Measurements from ENCODE around the gene FAM186B. TPM values are rescaled to one million over a fixed set of nuclear protein-coding genes. Genes with fewer than 3 reads are reported as not detected.

The FAM186B gene
- total RNA-seq, 1 experiment from 2014 or later, result 0.19 TPM

DNA sequence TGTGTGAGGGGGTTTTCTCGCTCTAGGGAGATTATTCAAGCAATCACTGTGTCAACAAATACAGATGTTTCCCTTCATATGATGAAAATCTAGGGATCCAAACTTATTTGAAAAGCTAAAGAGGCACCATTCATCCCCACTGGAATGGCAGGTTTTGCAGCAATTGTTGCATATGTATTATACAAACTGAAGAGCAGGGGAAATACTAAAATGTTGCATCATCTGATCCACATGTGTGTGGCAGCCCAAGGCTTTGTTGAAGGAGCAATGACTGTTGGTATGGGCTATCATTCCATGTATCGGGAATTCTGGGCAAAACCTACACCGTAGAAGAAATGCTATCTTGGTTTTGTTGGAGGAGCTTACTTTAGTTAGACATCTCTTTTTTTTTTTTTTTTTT, 13.8 kb upstream of the FAM186B start:
- Histone ChIP-seq H3K4me3 (ENCODE audit: low read depth, low read length, poor library complexity, severe bottlenecking) (no peak overlapping the region), H3K27me3 (replicated peaks; ENCODE audit: insufficient read depth, low read depth, low read length, poor library complexity) (no peaks in the 10 kb centered on the region), H3K9me3 (ENCODE audit: low read depth, low read length, poor library complexity, severe bottlenecking) (no peaks in the 10 kb centered on the region), H3K27ac (ENCODE audit: low read depth, low read length, poor library complexity, severe bottlenecking) (no peak overlapping the region), H3K36me3 (ENCODE audit: insufficient read depth, low read length, poor library complexity, severe bottlenecking) (no peaks in the 10 kb centered on the region), H3K4me1 (ENCODE audit: insufficient read depth, low read length, poor library complexity, severe bottlenecking) (peaks cover 25% of the 10 kb centered on the region)
- BruUV-seq (replicated peaks), result no TSS peak
- POLR2A ChIA-PET (ENCODE audit: low non-redundant PET), result interaction anchor here (0.6 kb wide), 1 partner anchor 184 kb away, joined by 4 read pairs; no protein-coding TSS in a partner anchor
- CTCF ChIA-PET, result no interaction called here
- intact Hi-C loops (cut with micrococcal nuclease; ENCODE audit: unreplicated experiment), result no loop called here
- no peak for DNase-seq (ENCODE audit: low spot score)
- TF ChIP-seq, protein P1, sequence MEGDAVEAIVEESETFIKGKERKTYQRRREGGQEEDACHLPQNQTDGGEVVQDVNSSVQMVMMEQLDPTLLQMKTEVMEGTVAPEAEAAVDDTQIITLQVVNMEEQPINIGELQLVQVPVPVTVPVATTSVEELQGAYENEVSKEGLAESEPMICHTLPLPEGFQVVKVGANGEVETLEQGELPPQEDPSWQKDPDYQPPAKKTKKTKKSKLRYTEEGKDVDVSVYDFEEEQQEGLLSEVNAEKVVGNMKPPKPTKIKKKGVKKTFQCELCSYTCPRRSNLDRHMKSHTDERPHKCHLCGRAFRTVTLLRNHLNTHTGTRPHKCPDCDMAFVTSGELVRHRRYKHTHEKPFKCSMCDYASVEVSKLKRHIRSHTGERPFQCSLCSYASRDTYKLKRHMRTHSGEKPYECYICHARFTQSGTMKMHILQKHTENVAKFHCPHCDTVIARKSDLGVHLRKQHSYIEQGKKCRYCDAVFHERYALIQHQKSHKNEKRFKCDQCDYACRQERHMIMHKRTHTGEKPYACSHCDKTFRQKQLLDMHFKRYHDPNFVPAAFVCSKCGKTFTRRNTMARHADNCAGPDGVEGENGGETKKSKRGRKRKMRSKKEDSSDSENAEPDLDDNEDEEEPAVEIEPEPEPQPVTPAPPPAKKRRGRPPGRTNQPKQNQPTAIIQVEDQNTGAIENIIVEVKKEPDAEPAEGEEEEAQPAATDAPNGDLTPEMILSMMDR (conservative IDR thresholded peaks at IDR 0.05; ENCODE audit: low read depth, low read length), result no peak
- TF ChIP-seq EZH2 (IDR thresholded peaks at IDR 0.05; ENCODE audit: borderline replicate concordance, low read depth, low read length, poor library complexity, severe bottlenecking), result no peak

DNA sequence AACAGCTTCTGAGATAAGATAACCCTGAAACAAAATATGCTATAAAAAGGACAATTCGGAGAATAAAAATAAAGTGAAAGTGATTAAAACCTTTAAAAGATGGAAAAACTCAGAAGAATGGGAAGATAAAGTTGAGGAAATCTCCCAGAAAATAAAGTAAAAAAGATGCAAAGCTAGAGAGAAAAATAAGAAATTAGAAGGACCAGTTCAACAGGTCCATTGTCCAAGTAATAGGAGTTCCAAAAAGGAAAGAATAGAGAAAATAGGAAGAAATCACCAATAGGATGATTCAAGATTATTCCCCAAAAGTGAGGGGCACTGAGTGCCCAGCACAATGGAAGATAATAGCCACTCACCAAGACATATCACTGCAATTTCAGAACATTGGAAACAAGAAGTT, 13.1 kb upstream of the FAM186B start:
- H3K27me3 ChIP-seq (replicated peaks; ENCODE audit: insufficient read depth, low read depth, low read length, poor library complexity), result no peaks in the 10 kb centered on the region
- CTCF ChIA-PET, result no interaction called here
- no peak for DNase-seq (ENCODE audit: low spot score)
- H3K27ac ChIP-seq (ENCODE audit: low read depth, low read length, poor library complexity, severe bottlenecking), result no peak overlapping the region
- H3K9me3 ChIP-seq (ENCODE audit: low read depth, low read length, poor library complexity, severe bottlenecking), result no peaks in the 10 kb centered on the region
- H3K36me3 ChIP-seq (ENCODE audit: insufficient read depth, low read length, poor library complexity, severe bottlenecking), result no peaks in the 10 kb centered on the region
- POLR2A ChIA-PET (ENCODE audit: low non-redundant PET), result no interaction called here
- intact Hi-C loops (cut with micrococcal nuclease; ENCODE audit: unreplicated experiment), result no loop called here
- no peak for TF ChIP-seq EZH2 (IDR thresholded peaks at IDR 0.05; ENCODE audit: borderline replicate concordance, low read depth, low read length, poor library complexity, severe bottlenecking)
- TF ChIP-seq, protein P1 (conservative IDR thresholded peaks at IDR 0.05; ENCODE audit: low read depth, low read length), result no peak
- peaks cover 25% of the 10 kb centered on the region for H3K4me1 ChIP-seq (ENCODE audit: insufficient read depth, low read length, poor library complexity, severe bottlenecking)
- no TSS peak for BruUV-seq (replicated peaks)
- no peak overlapping the region for H3K4me3 ChIP-seq (ENCODE audit: low read depth, low read length, poor library complexity, severe bottlenecking)

DNA sequence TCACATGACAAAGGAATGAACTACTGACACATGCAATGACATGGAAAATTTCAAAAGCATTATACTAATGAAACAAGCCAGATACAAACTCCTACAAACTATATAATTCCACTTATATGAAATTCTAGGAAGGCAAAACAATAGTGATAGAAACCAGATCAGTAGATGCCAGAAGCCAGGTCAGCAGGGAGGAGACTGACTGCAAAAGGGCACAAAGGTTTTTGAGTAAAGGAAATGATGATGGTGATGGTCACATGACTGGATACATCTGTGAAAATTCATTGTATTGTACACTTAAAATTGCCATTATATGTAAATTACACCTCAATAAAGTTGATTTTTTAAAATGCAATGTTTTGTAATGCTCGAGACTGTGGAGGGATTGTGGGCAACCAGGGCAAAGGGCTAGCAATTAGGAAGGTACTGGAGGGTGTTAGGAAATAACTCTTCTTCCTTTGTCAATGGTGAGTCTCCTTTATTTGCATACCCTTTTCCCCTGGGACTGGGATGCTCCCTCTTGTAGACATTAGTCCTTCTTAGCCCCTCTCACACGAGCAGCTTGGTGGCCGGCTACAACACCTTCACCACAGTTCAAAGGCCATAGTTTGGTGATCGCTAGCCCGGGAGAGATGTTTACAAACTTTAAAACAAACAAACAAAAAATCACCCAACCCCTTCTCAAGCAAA, 11.2 kb upstream of the FAM186B start:
- POLR2A ChIA-PET (ENCODE audit: low non-redundant PET), result no interaction called here
- Histone ChIP-seq H3K36me3 (ENCODE audit: insufficient read depth, low read length, poor library complexity, severe bottlenecking) (no peaks in the 10 kb centered on the region), H3K27ac (ENCODE audit: low read depth, low read length, poor library complexity, severe bottlenecking) (no peak overlapping the region), H3K27me3 (replicated peaks; ENCODE audit: insufficient read depth, low read depth, low read length, poor library complexity) (no peaks in the 10 kb centered on the region), H3K4me1 (ENCODE audit: insufficient read depth, low read length, poor library complexity, severe bottlenecking) (peaks cover 12% of the 10 kb centered on the region), H3K4me3 (ENCODE audit: low read depth, low read length, poor library complexity, severe bottlenecking) (no peak overlapping the region), H3K9me3 (ENCODE audit: low read depth, low read length, poor library complexity, severe bottlenecking) (no peaks in the 10 kb centered on the region)
- DNase-seq (ENCODE audit: low spot score), result peak; percentile 28
- intact Hi-C loops (cut with micrococcal nuclease; ENCODE audit: unreplicated experiment), result no loop called here
- no TSS peak for BruUV-seq (replicated peaks)
- CTCF ChIA-PET, result no interaction called here
- TF ChIP-seq, protein P1 (conservative IDR thresholded peaks at IDR 0.05; ENCODE audit: low read depth, low read length), result no peak
- TF ChIP-seq EZH2 (IDR thresholded peaks at IDR 0.05; ENCODE audit: borderline replicate concordance, low read depth, low read length, poor library complexity, severe bottlenecking), result no peak
